ENCODE data around the gene WHAMM. TPM values are rescaled to one million over a fixed set of nuclear protein-coding genes. Genes with fewer than 3 reads are reported as not detected.

The WHAMM gene
- total RNA-seq, 1 donor from 2014 or later = 5.4 TPM

GRCh38 chr15:82829234-82829633, 19.8 kb downstream of the WHAMM start:
- TF ChIP-seq, protein P1, sequence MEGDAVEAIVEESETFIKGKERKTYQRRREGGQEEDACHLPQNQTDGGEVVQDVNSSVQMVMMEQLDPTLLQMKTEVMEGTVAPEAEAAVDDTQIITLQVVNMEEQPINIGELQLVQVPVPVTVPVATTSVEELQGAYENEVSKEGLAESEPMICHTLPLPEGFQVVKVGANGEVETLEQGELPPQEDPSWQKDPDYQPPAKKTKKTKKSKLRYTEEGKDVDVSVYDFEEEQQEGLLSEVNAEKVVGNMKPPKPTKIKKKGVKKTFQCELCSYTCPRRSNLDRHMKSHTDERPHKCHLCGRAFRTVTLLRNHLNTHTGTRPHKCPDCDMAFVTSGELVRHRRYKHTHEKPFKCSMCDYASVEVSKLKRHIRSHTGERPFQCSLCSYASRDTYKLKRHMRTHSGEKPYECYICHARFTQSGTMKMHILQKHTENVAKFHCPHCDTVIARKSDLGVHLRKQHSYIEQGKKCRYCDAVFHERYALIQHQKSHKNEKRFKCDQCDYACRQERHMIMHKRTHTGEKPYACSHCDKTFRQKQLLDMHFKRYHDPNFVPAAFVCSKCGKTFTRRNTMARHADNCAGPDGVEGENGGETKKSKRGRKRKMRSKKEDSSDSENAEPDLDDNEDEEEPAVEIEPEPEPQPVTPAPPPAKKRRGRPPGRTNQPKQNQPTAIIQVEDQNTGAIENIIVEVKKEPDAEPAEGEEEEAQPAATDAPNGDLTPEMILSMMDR (IDR thresholded peaks at IDR 0.05; ENCODE audit: insufficient read depth, low read length, poor library complexity, severe bottlenecking) = no peak
- peaks cover 1% of the 10 kb centered on the region for H3K36me3 ChIP-seq (ENCODE audit: control insufficient read depth, insufficient read depth, low read length)
- H3K4me3 ChIP-seq (ENCODE audit: low read depth, low read length) = no peak overlapping the region
- no peaks in the 10 kb centered on the region for H3K27me3 ChIP-seq (ENCODE audit: control insufficient read depth, insufficient read depth, low read length)
- DNase-seq (ENCODE audit: low read depth) = no peak

GRCh38 chr15:82830427-82831173, 21.2 kb downstream of the WHAMM start:
- H3K27me3 ChIP-seq (ENCODE audit: control insufficient read depth, insufficient read depth, low read length) = no peaks in the 10 kb centered on the region
- no peak for DNase-seq (ENCODE audit: low read depth)
- TF ChIP-seq, protein P1 (IDR thresholded peaks at IDR 0.05; ENCODE audit: insufficient read depth, low read length, poor library complexity, severe bottlenecking) = no peak
- H3K4me3 ChIP-seq (ENCODE audit: low read depth, low read length) = no peak overlapping the region
- peaks cover 5% of the 10 kb centered on the region for H3K36me3 ChIP-seq (ENCODE audit: control insufficient read depth, insufficient read depth, low read length)

DNA sequence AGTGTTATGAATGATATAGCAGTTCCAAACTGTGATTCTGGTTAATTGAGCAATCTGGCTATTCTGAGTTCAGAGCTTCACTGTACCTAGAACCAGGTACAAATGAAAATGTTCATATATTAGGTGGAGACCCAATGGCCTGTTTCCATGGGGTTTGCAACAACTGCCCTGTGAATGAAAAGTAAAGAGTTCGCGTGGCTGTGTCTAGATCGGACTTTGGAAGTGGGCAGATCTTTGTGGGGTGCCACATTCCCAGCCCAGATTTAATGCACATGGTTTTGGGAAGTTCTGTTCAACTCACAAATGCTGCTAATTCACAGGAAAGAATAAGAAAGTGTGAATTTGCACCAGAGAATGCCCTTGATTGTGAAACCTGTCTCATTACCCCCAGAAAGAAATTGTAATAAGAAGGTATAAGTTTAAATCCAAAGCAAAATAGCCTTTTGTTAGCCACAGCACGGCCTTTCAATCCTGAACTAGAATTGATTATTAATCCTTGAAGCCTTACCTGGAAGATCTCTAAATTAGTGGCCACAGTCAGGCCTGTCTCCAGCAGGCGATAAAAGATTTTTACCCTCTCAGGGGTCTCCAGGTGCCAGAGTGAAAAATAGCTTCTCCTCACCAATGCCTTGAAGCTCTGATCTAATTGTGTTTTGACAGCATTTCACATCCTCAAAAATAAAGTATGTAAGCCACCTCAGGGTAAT, 22.6 kb downstream of the WHAMM start:
- TF ChIP-seq, protein P1 (IDR thresholded peaks at IDR 0.05; ENCODE audit: insufficient read depth, low read length, poor library complexity, severe bottlenecking) = no peak
- H3K36me3 ChIP-seq (ENCODE audit: control insufficient read depth, insufficient read depth, low read length) = peaks cover 5% of the 10 kb centered on the region
- no peaks in the 10 kb centered on the region for H3K27me3 ChIP-seq (ENCODE audit: control insufficient read depth, insufficient read depth, low read length)
- H3K4me3 ChIP-seq (ENCODE audit: low read depth, low read length) = no peak overlapping the region
- no peak for DNase-seq (ENCODE audit: low read depth)

GRCh38 chr15:82832601-82833361, 23.4 kb downstream of the WHAMM start:
- Histone ChIP-seq H3K27me3 (ENCODE audit: control insufficient read depth, insufficient read depth, low read length) (no peaks in the 10 kb centered on the region), H3K4me3 (ENCODE audit: low read depth, low read length) (no peak overlapping the region), H3K36me3 (ENCODE audit: control insufficient read depth, insufficient read depth, low read length) (peaks cover 7% of the 10 kb centered on the region)
- TF ChIP-seq, protein P1 (IDR thresholded peaks at IDR 0.05; ENCODE audit: insufficient read depth, low read length, poor library complexity, severe bottlenecking) = peak; percentile 3
- peak; percentile 89 for DNase-seq (ENCODE audit: low read depth)

DNA sequence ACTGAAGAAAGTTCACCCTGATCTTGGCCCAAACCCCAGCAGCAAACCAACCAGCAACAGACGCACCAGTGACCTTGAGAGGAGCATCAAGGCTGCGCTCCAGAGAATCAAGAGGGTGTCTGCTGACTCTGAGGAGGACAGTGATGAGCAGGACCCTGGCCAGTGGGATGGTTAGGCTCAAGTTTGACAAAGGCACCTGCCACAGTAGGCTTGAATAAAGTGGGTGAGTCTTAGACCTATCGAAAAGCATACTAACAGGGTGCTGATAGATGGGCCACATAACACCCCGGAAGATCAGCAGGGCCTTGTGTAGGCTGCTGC, 23.9 kb downstream of the WHAMM start:
- H3K36me3 ChIP-seq (ENCODE audit: control insufficient read depth, insufficient read depth, low read length) = peaks cover 7% of the 10 kb centered on the region
- TF ChIP-seq, protein P1 (IDR thresholded peaks at IDR 0.05; ENCODE audit: insufficient read depth, low read length, poor library complexity, severe bottlenecking) = no peak
- H3K4me3 ChIP-seq (ENCODE audit: low read depth, low read length) = no peak overlapping the region
- no peaks in the 10 kb centered on the region for H3K27me3 ChIP-seq (ENCODE audit: control insufficient read depth, insufficient read depth, low read length)
- DNase-seq (ENCODE audit: low read depth) = no peak
